ENCODE data around the gene PNPLA1.

PNPLA1 gene

DNA sequence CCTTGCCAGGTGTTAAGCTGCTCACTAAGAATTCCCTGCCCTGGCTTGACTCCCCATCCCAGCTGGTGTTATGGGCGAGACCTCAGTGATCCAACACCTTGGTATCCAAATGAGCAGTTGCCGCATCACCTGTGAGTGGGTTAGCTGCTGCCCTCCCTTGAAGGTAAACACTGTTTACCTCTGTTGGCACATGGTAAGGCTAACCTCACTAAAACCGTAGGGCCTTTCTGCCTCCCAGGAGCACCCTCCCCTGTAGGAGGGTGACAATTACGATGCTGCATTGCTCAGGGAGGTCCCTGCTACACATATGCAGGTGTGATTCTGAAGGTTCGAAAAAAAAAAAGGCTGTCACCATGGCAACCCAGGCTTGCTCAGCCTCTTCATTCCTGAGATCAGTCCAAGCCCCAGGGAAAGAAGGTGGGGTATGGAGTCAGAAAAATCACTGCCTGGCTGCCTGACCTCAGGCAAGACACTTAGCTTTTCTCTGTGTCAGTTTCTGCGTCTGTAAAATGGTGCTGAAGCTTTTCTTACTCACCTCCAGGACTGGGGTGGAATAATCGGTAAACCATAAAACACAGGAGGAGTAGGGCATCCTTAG is 19.5 kb downstream of the PNPLA1 start:
- no peak for DNase-seq

DNA sequence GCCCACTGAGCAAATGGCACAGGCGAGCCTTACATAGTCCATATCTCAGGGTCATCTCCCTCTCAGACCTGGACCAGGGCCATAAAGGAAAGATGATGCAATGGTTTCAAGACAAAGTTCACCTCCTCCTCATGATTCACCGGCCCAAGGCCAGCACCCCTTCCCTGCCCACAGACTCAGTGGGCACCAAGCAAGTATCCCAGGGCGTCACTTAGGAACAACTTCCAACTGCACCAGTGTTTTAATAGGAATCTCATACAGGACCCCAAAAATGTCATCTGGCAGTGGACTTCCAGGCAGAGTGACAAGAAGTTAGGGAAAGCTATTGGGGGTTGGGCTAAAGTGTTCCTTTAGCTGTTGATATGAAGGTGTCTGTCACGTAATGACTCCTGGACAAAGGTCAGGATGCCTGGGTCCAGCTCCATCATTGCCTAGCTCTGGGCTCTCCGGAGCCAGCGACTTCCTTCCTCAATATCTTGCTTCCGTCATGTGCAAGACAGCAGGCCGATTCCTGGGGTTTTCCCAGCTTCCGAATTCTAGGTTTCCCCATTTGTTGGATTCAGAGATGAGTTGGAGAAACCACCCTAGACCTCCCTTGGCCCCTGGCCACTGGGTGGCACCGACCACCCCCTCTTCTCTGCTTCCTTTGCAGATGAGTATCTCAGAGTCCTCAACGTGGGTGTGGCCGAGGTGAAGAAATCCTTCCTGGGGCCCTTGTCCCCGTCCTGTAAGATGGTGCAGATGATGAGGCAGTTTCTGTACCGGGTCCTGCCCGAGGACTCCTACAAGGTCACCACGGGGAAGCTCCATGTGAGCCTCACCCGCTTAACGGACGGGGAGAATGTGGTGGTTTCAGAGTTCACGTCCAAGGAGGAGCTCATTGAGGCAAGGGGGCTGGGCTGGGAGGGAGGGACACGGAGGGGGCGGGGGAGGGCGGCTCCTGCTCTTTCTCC is 21.1 kb downstream of the PNPLA1 start:
- no peak for DNase-seq

DNA sequence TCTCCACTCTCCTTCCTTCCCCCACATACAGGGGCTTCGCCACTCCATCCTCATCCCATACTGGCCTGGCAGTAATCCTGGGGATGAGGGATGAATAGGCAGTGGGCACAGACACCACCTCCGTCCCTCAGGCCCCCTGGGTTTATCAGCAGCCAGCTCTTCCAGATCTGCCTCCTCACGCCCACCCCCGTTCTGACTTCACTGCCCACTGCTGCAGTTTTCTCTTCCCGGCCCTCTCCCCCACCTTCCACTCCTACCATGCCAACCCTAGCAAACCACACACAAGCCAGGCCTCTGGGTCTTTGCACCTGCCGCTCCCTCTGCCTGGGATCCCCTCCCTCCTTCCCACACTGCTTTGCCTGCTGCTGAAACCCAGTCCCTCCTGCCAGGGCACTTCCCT is 22.3 kb downstream of the PNPLA1 start:
- DNase-seq: no peak

DNA sequence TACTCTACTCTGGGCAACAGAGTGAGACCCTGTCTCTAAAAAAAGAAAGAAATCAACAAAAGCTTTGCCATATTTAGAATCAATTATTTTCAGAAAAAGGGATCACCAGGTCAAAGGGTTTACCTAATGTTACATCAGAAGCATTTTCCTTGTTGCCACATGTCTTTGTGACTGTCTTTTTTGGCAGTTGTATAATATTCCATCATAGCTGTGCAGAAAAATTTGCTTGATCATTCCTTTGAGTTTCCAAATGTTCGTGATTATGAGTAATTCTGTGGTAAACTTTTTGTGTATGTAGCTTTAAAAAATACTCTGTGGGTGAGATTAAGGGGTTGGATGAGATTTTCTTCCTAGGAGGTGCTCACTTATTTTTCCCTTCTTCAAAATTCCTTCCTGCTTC is 26.4 kb downstream of the PNPLA1 start:
- DNase-seq: no peak

DNA sequence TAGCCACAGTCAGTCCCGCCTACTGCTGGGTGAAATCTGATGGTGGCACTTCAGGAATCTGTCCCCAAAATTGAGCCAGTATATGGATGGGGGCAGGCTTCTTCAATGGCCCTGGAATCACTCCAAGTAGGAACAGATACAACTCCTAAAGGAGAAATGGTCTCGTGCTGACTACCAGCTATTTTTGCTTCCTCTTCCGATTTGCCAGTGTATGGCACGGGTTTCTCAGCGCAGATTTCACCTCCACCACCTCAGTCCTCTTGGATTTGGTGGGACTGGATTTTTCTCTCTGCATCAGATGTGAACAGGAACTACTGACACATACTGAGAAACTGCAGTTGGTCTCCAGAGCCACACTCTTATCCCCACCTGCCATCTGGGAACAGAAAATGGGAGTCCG is 27.2 kb downstream of the PNPLA1 start:
- DNase-seq: no peak

DNA sequence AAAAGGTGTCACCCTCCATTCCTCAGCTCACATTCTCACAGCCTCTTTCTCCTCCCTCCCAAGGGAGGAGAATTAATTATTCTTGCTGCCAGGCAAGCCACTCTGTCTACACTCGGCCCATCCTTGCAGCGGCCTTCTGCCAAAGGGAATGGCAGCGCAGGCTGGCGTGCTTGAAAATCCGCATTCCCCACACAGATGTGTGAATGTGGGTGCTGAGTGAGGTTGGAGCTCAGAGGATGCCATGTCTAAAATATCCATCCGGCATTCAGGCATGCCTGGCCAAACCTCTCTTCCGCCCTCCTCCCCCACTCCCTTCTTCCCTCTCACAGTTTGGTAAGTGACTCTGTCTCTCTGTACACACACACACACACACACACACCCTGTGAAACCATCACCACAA is 27.7 kb downstream of the PNPLA1 start:
- no peak for DNase-seq

DNA sequence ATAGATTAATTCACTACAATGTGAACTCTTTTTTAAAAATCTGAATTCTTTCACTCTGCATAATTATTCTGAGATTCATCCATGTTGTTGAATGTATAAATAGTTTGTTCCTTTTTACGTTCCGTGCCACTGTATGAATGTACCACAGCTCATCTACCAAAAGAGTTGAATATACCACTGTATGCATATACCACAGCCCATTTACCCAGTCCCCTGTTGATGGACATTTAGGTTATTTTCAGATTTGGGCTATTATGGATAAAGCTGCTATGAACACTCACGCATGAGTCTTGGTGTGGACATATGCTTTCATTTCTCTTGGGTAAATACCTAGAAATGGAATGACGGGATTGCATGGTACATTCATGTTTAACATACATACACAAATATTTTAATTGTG is 28.2 kb downstream of the PNPLA1 start:
- DNase-seq: no peak

DNA sequence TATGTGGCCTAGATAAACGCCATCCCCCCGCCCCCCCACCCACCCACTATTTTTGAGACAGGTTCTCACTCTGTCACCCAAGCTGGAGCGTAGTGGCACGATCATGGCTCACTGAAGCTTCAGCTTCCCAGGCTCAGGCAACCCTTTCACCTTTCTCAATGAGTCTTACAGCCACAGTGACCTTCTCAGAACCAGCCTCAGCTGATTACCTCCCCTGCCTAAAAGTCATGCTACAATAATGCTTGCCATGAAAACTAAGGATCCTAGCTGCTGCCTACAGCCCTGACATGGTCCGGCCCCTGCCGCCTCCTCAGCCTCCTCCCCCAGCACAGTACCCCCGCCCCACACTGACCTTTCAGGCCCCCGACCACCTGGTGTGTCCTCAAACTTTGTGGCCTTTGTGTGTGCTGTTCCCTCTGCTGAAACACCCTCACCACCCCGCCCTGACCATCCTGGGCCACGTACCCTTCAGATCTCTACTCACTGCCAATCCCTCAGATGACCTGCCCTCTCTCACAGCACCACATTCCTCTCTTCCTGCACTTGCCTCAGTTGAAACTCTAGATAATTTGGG is 31.3 kb downstream of the PNPLA1 start:
- no peak for DNase-seq

DNA sequence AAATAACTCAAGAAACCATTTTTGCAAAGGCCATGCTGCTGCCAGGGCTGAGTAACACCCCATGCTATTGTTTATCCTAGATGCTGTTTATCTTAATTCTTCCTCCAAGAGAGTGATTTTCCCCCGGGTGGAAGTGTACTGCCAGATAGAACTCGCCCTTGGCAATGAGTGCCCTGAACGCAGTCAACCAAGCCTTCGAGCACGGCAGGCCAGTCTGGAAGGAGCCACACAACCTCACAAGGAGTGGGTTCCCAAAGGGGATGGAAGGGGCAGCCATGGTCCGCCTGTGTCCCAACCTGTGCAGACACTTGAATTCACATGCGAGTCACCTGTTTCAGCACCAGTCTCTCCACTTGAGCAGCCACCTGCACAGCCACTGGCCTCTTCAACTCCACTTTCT is 31.9 kb downstream of the PNPLA1 start:
- no peak for DNase-seq

DNA sequence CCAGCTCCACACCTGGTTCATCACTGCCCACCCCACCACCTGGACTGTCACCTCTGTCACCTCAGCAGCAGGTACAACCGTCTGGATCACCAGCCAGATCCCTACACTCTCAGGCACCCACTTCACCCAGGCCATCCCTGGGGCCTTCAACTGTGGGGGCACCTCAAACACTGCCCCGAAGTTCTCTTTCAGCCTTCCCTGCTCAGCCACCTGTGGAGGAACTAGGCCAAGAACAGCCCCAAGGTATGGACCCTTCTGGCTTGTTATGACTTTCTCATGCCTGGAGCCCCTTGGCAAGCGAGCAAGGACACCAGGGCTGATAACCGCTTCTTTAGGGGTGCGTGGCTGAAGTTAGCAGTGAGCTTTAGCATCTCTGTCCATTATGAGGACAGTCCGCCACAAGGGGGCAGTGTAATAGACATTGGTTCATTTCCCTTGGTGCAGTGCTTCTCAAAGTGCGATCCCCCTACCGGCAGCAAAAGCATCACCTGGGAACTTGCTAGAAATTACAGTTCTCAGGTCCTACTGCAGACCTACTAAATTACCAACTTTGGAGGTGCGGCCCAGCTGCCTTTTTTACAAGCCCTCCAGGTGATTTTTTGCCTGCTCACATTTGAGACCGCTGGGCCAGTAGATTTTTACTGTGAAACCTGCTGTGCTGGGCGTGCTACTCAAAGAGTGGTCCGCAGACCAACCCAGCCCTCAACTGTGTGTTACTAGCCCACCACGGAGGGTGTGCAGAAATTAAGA is 32.5 kb downstream of the PNPLA1 start:
- peak; percentile 19 for DNase-seq

DNA sequence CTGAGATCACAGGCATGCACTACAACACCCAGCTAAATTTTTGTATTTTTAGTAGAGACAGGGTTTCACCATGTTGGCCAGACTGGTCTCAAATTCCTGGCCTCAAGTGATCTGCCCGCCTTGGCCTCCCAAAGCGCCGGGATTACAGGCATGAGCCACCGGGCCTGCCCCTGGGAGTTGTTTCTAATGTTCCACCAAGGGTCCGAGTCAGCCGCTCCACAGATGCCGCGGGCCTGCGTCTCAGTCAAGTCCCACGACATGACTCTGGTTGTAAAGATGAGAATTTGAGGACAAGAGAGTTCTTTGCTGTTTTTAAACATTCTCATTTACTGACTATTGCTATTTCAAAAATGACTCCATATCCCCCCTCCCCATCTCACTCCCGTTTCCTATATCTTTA is 36.0 kb downstream of the PNPLA1 start:
- DNase-seq: no peak

DNA sequence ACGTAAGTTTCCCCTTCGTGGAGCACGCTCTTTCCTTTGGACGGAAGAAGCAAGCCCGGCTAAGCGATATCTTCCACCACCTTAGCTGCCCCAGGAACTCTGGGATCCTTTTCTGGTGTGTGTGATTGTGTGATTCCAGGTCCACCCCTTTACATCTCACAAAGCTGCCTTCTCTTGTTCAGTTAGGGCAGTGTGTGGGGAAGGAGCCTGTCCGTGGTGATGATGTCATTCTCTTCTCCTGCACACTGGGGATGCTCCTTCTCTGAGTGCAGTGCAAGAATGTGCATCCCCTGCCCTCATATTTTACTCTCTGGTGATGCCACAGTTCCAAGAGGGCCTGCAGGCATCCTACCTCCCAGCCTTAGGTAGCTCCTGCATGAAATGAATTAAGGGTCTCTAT is 36.5 kb downstream of the PNPLA1 start:
- no peak for DNase-seq

DNA sequence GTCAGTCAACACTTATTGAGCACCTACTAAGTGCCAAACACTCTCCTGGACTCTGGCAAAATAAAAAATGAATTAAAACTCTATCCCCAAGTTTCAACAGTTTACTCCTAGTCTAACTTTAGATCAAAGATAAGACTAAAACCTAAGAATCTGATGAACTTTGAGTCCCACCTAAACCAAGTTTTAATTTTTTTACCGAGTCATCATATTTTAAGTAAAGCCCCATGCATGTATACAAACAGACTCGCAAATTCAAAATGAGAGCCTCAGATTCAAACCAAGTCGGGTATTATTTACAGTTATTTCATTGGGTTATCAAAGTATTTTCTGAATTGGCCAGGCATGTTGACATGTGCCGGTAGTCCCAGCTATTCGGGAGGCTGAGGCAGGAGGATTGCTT is 38.7 kb downstream of the PNPLA1 start:
- DNase-seq: no peak

DNA sequence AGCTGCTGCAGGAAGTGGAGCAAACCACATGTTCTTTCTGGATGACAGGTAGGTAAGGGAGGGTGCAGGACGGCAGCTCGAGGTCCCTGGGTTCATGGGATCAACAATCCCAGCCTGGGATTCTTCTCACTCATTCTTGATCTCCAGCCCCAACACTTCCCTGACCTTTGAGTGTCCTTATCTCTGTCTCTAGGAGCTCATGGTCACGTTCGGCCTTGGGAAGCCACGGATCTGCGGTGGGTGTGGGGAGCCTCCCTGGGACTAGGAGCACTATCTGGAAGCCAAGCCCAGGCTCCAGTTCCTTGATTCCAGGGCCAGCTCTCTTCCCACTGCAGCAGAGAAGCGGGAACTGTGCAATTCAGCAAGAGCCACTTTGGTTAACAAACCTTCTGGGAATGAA is 39.3 kb downstream of the PNPLA1 start:
- DNase-seq: no peak

DNA sequence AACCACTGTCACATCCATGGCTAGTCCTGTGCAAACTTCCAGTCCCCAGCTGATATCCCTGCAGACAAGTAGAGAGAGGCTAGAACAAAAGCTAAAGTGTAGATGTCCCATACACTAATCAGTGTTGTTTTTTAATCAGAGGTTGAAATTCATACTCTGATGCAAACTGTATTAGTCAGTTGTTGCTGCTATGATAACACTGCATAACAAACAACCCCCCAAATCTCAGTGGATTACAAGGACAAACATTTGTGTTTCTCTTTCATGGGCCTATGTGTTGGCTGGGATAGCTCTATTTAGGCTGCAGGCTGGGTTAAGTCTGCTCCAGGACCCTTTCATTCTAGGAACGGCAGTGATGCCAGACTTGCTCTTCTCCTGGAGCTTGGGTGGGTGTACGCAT is 40.0 kb downstream of the PNPLA1 start:
- DNase-seq: no peak

DNA sequence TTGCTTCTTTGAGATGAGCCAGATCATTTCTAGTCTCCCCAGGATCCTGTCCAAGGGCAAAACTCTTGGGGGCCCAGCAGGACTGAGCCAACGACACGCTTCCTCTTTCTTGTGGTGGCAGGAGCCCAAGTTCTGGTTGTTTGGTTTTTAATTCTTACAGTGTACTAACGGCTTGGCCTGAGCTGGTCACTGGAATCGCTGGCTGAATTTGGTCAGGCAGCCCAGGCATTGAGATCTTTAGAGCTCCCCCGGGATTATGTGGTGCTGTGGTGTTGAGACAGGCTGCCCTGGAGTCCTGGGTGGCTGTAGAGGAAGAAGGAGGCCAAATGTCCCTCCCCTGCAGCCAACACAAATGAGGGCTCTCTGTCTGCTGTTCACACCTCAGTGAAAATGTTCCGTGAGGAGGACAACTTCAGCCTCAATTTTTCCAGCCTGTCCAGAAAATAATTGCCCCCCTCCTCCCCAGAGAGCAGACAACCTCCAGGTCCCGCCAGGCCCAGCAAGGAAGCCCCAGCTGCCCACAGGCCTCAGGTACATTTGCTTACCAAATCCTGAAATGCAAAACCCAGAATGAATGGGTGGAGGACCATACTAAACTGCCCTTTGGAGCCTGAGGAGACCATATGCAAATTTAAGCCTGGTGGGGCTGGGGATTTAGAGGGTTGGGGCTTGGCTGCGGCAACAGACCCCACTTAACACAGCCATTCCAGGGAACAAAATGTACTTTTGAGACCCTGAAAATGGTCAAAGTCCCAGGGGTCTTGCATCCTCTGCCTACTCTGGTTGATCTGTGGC is 43.2 kb downstream of the PNPLA1 start:
- no peak for DNase-seq

DNA sequence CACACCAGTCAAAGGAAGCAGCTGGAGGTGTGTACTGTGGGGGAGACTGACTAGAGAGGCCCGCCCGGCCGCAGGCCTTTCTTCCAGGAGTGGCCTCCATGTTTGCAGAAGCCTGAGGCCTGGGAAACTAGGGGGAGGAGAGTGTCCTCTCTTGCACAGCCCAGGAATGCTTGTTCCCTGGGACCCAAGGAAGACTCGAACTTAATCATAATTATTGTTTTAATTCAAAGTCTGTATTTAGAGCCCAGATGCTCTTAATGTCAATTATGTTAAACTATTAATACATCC is 43.7 kb downstream of the PNPLA1 start:
- DNase-seq: no peak

DNA sequence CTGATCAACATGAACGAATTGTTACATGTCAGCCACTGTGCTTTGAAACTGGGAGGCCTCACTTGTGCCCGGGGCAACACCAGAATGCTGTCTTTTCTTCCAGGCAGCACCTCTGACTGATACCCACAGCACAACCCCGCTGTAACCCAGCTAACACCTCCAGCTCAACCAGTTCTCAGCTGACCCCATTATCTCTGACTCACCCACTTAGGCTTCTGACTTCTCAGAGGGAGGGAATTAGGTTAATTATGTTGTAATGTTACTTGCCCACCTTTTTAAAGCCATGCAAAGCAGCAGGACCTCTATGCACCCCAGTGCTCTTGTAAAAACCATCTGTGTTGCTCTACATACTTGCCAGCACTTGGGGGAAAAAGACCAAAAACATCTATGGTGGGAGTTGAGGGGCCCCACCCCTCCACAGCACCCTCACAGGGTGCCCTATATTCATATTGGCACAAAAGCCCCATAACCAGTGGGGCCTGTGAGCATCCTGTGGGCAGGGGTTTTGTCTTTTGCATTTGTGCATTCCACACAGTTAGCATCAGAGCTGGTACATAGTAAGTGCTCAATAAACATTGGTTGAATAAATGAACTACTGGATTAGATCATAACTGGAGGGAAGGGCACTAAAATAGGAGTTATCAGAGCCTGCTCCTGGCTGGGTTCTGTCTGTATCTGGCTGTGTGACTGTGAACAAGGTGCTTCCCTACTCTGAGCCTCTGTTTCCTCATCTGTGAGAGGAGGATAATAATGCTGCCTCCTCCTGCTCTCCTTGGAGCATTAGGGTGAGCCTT is 44.6 kb downstream of the PNPLA1 start:
- DNase-seq: no peak

DNA sequence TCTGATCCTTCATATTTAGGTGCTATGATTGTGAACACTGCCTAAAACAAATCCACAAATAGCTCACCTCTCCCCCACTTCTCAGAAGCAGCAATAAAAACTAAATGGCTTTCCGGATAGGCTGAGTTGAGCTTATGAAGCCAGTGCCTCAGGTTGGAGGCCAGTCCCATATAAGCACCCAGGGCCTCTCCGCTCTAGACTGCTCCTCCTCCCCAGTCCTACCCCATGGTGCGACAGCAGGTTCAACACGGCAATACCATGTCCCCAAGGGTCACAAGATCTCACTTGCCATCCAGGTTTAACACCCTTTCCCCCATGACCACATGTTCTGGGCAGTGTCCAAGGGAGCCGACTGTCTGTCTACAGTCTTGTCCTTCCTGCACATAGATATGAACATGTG is 46.1 kb downstream of the PNPLA1 start:
- no peak for DNase-seq

DNA sequence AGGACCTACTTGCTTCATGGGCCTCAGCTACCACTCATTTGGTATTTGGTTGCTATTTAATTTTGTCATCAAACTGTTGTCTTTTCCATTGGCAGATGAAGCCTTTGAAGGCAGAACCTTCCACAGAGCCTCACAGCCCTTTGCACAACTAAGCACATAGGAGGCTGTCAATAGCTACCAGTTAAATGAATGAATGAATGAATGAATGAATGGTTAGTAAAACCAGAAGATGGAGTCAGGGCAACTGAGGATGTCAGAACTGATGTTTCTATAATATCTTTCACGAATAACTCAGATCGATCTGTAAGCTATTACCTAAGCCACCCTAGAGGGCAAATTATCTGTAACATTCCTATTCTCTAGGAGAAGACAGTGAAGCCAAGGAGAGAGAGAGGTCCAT is 47.8 kb downstream of the PNPLA1 start:
- no peak for DNase-seq

DNA sequence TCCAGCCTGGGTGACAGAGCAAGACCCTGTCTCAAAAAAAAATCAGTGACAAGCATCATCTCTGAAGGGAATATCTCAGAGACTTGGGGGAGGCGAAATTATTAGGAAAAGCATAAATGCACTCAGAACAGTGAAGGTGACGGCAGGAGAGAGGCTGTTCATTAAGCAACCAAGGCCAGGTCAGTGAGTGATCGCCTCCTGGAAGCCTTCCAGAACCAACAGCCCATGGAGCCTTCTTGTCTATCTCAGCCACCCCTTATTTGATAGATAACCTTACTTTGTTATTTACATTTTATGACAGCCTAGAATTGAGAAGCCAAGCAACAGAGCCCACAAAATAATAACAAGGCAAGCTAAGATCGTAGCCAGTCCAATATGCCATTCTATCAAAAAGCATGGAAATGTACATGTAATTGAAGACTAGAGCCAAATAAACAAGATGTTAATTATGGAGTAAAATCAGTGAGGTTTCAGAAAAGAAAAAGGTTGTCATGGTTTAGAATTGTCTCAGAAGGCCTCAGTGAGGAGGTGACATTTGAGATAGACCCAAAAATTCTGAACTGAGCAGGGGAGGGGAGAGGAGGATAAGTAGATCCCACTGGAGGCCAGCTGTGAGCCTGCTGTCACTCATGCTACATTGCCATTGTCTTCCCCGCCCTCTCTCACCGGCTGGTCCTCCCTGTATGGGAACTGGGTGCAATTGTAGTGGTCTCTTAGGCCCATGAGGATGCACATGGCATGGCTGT is 49.0 kb downstream of the PNPLA1 start:
- DNase-seq: no peak

All from T1000 (cell line).